ENCODE measurements around the gene LRMDA.
"Not testable (repeated sequence)": the region's sequence is repeated elsewhere in the genome, so short reads cannot be mapped to it uniquely, and the experiment has no call there.

LRMDA gene

GRCh38 chr10:75746356-75746755, 314.9 kb downstream of the LRMDA start:
- H3K9ac ChIP-seq: no peak overlapping the region
- H3K36me3 ChIP-seq: no peaks in the 10 kb centered on the region
- H3K4me1 ChIP-seq: no peaks in the 10 kb centered on the region
- H3K9me3 ChIP-seq (replicated peaks in 1 of 11): peaks cover 0 to 11% (median 3%) of the 10 kb centered on the region in 11 experiments; a peak in 9 of 22 replicates
- H3K27ac ChIP-seq: no peak overlapping the region
- no peaks in the 10 kb centered on the region for H3K27me3 ChIP-seq
- H3K4me3 ChIP-seq: no peak overlapping the region
- no peaks in the 10 kb centered on the region for H4K20me1 ChIP-seq
- H3K4me2 ChIP-seq: no peak overlapping the region
- no peak for TF ChIP-seq Cebpa-rat (IDR thresholded peaks at IDR 0.05)

GRCh38 chr10:75750093-75750875, 318.9 kb downstream of the LRMDA start:
- H3K27me3 ChIP-seq, H3K9ac ChIP-seq, H4K20me1 ChIP-seq, H3K36me3 ChIP-seq, H3K4me1 ChIP-seq, H3K4me3 ChIP-seq, H3K27ac ChIP-seq, H3K4me2 ChIP-seq: not testable (repeated sequence)
- peaks cover 0 to 11% (median 0%) of the 10 kb centered on the region in 11 experiments; a peak in 6 of 22 replicates for H3K9me3 ChIP-seq (replicated peaks in 1 of 11)

DNA sequence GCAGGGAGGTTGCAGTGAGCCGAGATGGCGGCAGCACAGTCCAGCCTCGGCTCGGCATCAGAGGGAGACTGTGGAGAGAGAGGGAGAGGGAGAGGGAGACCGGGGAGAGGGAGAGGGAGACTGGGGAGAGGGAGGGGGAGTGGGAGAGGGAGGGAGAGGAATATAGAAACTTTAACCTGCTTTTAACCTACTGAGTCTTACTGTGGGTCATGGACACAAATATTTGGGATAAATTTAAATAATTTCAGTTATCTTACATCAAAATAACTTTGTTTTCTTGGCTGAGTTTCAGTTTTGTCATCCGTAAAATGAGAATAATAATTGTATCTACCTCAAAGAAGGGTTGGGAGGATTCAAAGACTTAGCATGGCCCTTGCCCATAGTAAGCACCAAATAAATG, 319.8 kb downstream of the LRMDA start:
- H3K27ac ChIP-seq: no peak overlapping the region
- no peak overlapping the region for H3K9ac ChIP-seq
- no peak overlapping the region for H3K4me3 ChIP-seq
- H3K9me3 ChIP-seq (replicated peaks in 1 of 11): peaks cover 0 to 11% (median 0%) of the 10 kb centered on the region in 11 experiments; a peak in 6 of 22 replicates
- no peaks in the 10 kb centered on the region for H3K4me1 ChIP-seq
- H4K20me1 ChIP-seq: no peaks in the 10 kb centered on the region
- H3K27me3 ChIP-seq: no peaks in the 10 kb centered on the region
- H3K4me2 ChIP-seq: no peak overlapping the region
- TF ChIP-seq Cebpa-rat (IDR thresholded peaks at IDR 0.05): no peak
- H3K36me3 ChIP-seq: no peaks in the 10 kb centered on the region

- H3K4me1 ChIP-seq: no peaks in the 10 kb centered on the region
- no peak overlapping the region for H3K9ac ChIP-seq
- H4K20me1 ChIP-seq: no peaks in the 10 kb centered on the region
- peaks cover 0 to 11% (median 0%) of the 10 kb centered on the region in 11 experiments; a peak in 6 of 22 replicates for H3K9me3 ChIP-seq (replicated peaks in 1 of 11)
- H3K4me2 ChIP-seq: no peak overlapping the region
- no peaks in the 10 kb centered on the region for H3K36me3 ChIP-seq
- no peak overlapping the region for H3K27ac ChIP-seq
- H3K4me3 ChIP-seq: no peak overlapping the region
- no peaks in the 10 kb centered on the region for H3K27me3 ChIP-seq
- no peak for TF ChIP-seq Cebpa-rat (IDR thresholded peaks at IDR 0.05)
Measured at GRCh38 chr10:75753621-75754020, 322.2 kb downstream of the LRMDA start.

DNA sequence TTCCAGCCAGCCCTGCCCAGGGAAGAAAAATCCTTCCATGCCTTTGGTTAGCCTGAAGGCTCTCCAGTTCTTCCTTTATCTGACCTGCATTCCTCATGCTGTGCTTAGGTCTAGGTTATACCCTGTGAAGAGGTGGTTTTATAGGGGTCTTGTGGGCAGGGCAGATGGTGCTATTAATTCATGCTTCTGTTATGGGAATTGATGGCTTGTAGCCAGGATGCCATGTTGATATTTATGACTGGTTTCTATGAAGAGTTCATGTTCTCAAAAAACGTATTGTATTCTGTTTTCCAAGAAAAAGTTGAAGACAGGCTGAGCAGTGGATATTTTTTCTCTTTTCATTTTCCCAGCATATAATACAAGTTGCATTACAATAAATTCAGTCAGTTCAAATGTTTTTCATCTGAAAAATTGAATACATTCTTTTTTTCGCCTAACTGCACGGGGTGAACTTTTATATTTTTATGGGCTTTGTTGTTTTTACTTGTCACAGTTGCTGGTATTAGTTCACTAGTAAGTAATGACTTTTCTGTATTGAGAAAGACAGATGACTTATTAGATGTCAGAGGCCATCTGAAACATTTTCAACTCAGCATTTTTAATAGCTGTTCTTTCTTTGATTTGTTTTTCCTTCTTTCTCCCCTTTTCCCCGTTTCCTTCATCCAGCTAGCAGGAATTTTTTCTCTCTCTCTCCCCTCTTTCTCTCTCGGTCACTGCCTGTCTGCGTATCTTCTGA, 322.8 kb downstream of the LRMDA start:
- Histone ChIP-seq H4K20me1 (no peaks in the 10 kb centered on the region), H3K4me3 (no peak overlapping the region), H3K27me3 (no peaks in the 10 kb centered on the region), H3K9ac (no peak overlapping the region), H3K4me1 (no peaks in the 10 kb centered on the region), H3K9me3 (replicated peaks in 1 of 11) (peaks cover 0 to 11% (median 0%) of the 10 kb centered on the region in 11 experiments; a peak in 6 of 22 replicates), H3K4me2 (no peak overlapping the region), H3K27ac (no peak overlapping the region), H3K36me3 (no peaks in the 10 kb centered on the region)
- no peak for TF ChIP-seq Cebpa-rat (IDR thresholded peaks at IDR 0.05)

- Histone ChIP-seq H3K27me3 (no peaks in the 10 kb centered on the region), H3K4me1 (no peaks in the 10 kb centered on the region), H3K9ac (no peak overlapping the region), H4K20me1 (no peaks in the 10 kb centered on the region), H3K27ac (no peak overlapping the region), H3K4me3 (no peak overlapping the region), H3K36me3 (no peaks in the 10 kb centered on the region), H3K4me2 (no peak overlapping the region), H3K9me3 (replicated peaks in 1 of 11) (peaks cover 0 to 4% (median 0%) of the 10 kb centered on the region in 11 experiments; a peak in 5 of 22 replicates)
- TF ChIP-seq Cebpa-rat (IDR thresholded peaks at IDR 0.05): no peak
Measured at GRCh38 chr10:75755528-75755927, 324.1 kb downstream of the LRMDA start.

- H3K27me3 ChIP-seq: no peaks in the 10 kb centered on the region
- no peaks in the 10 kb centered on the region for H3K9me3 ChIP-seq (replicated peaks in 1 of 11)
- no peaks in the 10 kb centered on the region for H3K36me3 ChIP-seq
- H3K9ac ChIP-seq: no peak overlapping the region
- no peak overlapping the region for H3K27ac ChIP-seq
- H3K4me1 ChIP-seq: no peaks in the 10 kb centered on the region
- no peak overlapping the region for H3K4me3 ChIP-seq
- no peak for TF ChIP-seq Cebpa-rat (IDR thresholded peaks at IDR 0.05)
- H4K20me1 ChIP-seq: no peaks in the 10 kb centered on the region
- no peak overlapping the region for H3K4me2 ChIP-seq
Measured at GRCh38 chr10:75761289-75761688, 329.9 kb downstream of the LRMDA start.

DNA sequence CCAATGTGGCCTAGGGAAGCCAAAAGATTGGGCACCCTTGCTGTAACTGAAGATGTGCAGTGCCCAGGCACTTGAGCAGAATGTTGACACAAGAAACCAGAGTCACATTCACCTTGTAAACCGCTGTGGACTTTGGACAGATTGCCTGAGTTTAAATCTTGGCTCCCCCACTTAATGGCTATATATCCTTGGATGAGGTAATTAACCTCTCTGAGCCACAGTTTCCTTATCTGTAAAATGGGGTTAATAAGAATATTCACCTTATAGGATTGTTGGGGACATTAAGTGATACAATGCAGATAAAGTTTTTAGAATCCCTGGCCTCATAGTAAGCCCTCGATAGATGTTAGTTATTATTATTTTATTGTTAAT, 331.0 kb downstream of the LRMDA start:
- H3K4me1 ChIP-seq: no peaks in the 10 kb centered on the region
- no peaks in the 10 kb centered on the region for H3K36me3 ChIP-seq
- H3K4me2 ChIP-seq: no peak overlapping the region
- H3K4me3 ChIP-seq: no peak overlapping the region
- H3K9me3 ChIP-seq (replicated peaks in 1 of 11): no peaks in the 10 kb centered on the region
- H3K27ac ChIP-seq: no peak overlapping the region
- H3K27me3 ChIP-seq: no peaks in the 10 kb centered on the region
- no peak overlapping the region for H3K9ac ChIP-seq
- H4K20me1 ChIP-seq: no peaks in the 10 kb centered on the region
- TF ChIP-seq Cebpa-rat (IDR thresholded peaks at IDR 0.05): no peak

- Histone ChIP-seq H3K9me3 (replicated peaks in 1 of 11) (no peaks in the 10 kb centered on the region), H4K20me1 (no peaks in the 10 kb centered on the region), H3K4me2 (no peak overlapping the region), H3K9ac (no peak overlapping the region), H3K4me3 (no peak overlapping the region), H3K27me3 (no peaks in the 10 kb centered on the region), H3K36me3 (no peaks in the 10 kb centered on the region), H3K4me1 (no peaks in the 10 kb centered on the region), H3K27ac (no peak overlapping the region)
- TF ChIP-seq Cebpa-rat (IDR thresholded peaks at IDR 0.05): no peak
Measured at GRCh38 chr10:75763652-75764051, 332.2 kb downstream of the LRMDA start.

Data from BLaER1 treated with 17β-estradiol and CSF1 and Interleukin-3, amounts not matched to agents 10 nM and 100 nM (cell line).